Measurements from ENCODE around the gene SHFL.

SHFL gene

DNA sequence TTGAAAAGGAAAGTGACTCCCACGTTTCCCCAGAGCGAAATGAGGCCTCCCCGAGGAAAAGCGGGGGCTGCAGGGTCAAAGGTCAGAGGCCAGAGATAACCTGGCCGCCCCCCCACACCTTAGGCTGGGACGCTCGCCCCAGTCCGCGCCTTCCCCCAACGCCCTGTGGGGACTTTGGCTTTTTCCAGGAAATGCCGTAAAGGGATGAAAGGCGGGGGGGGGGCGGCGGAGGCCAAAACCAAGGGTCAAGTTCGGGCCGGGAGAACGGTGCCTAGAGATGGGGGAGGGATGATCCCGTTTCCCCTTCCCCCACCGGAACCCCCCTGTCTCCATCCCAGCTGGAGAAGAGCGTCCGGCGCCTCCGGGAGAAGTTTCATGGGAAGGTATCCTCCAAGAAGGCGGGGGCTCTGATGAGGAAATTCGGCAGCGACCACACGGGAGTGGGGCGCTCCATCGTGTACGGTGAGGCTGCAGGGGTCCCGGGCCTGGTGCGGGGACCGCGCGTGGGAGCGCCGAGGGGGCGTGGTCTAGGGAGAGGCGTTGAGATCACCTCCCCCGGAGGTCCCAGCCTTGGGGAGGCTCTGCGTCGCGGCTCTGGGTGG lies 575 bp downstream of the SHFL start:
- FAIRE-seq (no peak), DNase-seq (ENCODE audit: insufficient read length, low spot score) (no peak)

DNA sequence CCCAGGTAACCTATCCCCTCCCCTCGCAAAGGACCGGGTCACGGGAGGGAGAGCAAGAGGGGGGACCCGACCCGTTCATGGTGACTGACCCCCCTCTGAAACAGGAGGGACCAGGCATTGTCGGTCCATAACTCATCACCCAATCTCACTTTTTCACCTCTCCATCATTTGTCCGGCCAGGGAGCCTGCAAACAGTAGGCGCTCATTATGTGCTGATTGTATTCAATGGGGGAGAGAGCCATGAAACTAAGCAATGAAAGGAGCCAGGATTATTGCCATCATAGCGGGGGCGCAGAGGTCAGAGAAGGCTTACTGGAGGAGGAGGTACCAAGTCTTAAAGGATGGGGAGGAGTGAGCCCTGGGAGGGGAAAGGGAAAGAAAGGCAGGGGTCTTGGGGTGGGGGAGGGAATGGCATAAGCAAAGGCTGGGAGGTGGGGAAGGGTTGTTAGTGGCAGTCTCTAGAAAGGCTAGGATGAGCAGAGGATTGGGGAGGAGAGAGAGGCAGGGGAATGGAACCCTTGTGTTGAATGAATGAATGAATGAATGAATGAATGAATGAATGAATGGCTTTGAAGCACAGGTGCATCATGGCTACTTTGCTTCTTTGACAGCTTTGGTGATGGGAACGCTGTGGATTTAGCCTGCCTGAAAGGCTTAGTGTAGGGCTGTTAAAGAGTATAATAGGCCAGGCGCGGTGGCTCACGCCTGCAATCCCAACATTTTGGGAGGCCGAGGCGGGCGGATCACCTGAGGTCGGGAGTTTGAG lies 1.4 kb downstream of the SHFL start:
- DNase-seq (ENCODE audit: insufficient read length, low spot score), result no peak
- FAIRE-seq, result no peak

DNA sequence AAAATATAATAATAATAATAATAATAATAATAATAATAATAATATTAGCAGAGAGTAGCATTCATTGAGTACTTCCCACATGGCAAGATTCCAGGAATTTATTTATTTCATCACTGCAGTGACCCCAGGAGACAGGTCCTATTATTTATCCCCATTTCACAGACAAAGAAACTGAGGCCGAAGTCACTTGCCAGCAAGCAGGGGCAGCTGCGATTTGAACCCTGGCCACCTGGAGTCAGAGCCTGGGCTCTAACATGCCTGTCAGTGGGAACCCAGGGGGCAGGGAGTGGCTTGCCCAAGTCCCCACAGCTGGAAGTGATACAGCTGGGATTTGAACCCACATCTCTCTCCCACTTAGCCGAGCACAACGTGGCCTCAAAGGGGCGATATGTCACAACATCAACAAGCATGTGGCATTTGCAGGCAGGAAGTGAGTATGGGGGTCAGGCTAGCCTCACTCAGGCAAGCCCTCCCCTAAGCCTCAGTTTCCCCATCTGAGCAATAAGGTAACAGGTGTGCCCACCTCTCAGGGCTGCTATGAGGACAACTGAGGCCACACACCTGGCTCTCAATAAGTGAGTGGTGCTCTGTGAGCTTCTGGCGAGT lies 2.9 kb downstream of the SHFL start:
- FAIRE-seq (no peak), DNase-seq (ENCODE audit: insufficient read length, low spot score) (no peak)

DNA sequence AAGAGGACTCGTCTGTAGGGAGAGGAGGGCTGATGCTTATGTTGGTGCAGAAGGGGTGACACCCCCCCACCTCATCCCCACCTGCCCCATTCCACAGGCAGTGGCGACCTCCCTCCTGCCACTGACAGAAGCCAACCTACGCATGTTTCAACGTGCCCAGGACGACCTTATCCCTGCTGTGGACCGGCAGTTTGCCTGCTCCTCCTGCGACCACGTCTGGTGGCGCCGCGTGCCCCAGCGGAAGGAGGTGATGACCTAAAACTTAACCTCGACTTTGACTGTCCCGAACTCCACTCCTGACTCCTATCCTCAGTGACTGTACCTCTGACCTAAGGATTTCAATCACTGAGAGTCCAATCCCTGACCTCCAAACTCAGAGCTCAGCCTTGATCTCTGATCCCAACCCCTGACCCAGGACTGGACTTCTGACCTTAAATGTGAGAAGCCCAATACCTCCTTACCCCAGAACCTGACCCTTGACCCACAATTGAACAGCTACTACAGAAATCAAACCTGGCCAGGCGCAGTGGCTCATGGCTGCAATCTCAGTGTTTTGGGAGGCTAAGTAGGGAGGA lies 3.8 kb downstream of the SHFL start:
- no peak for DNase-seq (ENCODE audit: insufficient read length, low spot score)
- no peak for FAIRE-seq

DNA sequence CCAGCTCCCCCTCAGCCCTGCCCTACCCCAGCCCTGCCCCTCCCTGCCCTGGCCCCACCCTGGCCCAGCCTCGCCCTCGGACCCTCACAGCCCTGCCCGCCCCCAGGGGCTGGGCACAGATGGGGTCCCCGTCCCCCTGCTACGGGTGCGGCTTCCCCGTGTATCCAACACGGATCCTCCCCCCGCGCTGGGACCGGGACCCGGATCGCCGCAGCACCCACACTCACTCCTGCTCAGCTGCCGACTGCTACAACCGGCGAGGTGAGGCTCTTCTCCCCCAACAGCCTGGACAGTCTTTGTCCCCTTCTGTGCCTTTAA lies 5.2 kb downstream of the SHFL start:
- FAIRE-seq, result no peak

DNA sequence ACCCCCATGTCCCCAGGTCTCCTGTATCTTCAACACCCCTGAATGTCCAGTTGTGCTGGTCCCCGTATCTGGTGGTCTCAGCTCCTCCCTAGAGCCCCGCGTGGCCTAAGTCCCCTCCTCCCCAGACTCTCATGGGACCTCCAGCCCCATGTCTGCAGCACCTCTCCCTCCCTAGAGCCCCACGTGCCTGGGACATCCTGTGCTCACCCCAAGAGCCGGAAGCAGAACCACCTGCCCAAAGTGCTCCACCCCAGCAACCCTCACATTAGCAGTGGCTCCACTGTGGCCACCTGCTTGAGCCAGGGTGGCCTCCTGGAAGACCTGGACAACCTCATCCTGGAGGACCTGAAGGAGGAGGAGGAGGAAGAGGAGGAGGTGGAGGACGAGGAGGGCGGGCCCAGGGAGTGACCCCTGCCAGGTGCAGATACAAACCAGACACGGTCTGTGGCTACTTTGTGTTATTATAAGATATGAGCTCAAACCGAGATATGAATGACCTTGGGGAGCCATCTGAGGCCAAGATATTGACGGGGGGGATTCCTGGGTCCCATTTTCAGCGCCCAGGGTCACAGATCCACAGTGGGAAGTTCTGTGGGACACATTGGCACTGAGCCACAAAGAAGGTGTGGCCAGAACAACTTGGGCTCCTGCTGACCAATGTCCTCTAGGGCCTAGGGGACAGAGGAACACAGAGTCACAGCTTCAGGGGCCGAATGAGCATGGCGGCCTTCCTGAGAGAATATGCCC lies 6.0 kb downstream of the SHFL start:
- DNase-seq (ENCODE audit: insufficient read length, low spot score) (no peak), FAIRE-seq (no peak)

More for the DNA sequence above, 5.2 kb downstream of the SHFL start:
- no peak for DNase-seq (ENCODE audit: insufficient read length, low spot score)

DNA sequence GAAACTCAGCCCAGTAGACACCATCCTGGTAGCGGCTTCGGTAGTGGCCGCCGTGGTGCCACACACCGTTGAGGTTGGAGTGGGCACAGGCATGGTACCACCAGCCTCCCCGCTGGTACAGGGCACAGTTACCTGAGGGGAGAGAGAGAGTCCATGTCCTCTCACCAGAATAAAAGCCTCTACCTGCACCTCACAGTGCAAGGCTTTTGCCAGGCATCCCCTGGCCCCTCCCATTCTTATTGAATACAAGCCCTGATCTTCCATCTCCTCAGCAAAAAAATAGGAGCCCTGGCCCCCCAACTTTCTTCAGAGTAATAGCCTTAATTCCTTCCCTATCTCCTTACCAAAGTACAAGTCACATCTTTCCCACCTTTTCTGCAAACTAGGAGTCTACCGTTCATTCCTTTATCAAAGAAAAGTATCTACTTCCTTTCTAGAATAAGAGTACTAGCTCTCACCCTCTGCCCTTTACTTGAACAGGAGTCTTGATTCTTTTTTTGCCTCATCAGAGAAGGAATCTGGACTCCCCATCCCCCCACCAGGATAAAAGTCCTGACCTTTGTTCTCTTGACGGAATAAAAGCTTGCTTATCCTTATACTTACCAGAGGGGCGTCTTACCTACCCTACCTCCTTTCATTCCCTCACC lies 6.7 kb downstream of the SHFL start:
- FAIRE-seq (no peak), DNase-seq (ENCODE audit: insufficient read length, low spot score) (no peak)

DNA sequence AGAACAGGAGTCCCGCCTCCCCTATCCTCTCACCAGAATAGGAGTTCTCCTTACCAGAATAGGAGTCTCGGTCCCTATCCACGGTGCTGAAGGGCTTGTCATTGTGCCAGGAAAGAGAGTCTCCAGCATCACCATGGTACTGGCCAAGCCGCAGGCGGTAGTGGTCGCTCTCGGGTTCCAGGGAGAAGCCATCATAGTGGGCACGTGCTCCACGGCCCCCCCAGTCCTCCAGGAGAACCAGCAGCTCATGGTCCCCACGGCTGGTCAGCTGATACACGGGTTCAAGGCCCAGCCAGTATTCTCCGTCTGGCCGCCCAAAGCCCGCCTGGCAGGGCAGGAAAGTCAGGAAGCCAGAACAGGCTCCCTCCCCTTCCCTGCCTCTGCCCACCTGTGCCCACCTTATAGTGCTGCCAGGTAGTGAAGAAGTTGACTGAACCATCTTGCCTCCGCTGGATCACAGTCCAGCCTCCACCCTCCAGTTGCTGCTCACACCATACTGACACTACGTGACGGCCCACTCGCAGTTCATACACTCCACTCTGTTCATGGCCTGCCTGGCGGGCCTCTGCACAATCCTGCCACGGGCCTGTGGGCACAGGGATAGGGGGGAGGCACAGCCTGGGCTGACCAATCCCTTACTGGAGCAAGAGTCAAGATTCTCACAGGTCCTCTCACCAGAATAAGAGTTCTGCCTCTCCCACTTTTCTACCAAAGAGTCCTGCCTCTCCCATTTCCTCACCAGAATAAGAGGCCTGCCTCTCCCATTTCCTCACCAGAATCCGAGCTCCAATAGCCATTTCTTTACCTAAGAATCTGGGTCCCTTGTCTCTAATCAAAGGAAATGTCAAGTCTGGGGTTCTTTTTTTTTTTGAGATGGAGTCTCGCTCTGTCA lies 7.4 kb downstream of the SHFL start:
- no peak for FAIRE-seq
- DNase-seq (ENCODE audit: insufficient read length, low spot score), result no peak

DNA sequence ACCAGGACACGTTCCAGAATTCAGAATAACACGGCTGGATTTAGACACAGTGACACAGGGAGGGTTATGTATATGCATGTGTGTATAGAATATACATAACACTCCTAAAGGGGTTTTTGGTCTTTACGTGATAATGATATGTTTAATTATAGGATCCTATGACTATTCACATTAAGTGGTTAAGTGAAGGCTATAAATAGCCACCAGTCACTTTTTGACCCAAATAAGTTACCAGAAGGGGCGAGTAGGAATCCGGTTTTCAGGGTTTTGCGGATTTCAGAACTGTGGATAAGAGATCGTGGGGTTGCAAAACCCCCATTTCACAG lies 9.5 kb downstream of the SHFL start:
- no peak for DNase-seq (ENCODE audit: insufficient read length, low spot score)
- no peak for FAIRE-seq

DNA sequence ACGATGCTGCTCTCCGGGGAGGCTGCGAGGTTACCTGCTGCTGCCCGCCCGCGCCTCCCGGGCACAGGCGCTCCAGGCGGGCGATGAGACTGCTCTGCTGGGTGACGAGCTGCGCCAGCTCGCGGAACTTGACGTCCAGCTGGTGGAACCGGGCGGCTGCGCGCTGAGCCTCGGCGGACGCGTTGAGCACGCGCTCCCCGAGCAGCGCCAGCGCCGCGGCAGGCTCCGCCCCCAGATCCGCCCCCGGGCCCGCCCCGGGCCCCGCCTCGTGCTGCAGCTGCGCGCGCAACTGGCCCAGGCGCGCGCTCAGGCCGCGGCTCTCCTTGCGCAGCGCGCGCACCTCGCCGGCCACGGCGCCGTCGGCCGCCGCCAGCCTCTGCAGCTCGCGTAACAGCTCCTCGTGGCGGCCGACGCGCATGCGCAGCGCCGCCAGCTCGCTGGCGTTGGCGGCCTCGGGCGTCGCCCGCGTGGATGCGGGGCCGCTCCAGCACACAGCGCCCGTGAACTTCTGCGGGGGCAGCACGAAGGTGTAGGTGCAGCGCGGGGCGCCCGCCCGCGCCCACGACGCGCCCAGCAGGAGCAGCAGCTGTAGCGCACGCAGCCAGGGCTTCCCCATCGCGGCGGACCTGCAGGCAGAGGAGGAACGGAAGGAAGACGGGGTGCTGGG lies 10.0 kb downstream of the SHFL start:
- DNase-seq (ENCODE audit: insufficient read length, low spot score) (peak; percentile 94), FAIRE-seq (peak; percentile 87)

DNA sequence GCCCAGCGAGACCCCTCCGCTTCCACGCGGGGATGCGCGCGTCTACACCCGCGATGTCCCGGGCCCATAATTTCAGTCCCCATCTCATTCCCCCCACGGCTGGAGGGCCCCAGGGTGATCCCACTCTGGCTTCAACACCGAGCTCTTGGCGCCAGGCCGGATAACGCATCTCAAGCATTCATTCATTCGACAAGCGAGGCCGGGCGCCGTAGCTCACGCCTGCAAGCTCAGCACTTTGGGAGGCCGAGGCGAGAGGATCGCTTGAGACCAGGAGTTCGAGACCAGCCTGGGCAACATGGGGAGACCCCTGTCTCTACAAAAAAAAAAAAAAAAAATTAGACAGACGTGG lies 10.5 kb downstream of the SHFL start:
- DNase-seq (ENCODE audit: insufficient read length, low spot score) (no peak), FAIRE-seq (no peak)

DNA sequence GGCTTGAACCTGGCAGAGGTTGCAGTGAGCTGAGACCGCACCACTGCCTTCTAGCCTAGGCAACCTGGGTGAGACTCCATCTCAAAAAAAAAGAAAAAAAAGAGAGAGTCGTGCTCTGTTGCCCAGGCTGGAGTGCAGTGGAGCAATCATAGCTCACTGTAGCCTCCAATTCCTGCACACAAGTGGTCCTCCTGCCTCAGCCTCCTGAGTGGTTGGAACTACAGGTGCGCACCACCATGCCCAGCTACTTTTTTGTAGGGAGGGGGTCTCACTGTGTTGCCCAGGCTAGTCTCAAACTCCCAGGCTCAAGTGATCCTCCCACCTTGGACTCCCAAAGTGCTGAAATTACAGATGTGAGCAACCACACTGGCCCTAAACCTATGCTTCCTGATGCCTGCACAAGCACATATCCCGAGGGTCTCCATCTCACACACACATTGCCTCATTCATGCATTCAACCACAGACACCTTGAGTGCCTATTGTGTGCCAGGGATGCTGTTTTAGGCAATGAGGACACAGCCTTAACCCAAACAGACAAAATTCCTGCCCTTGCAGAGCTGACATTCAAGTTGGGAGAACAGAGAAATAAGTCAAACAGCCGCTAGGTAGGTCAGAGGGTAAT lies 14.2 kb downstream of the SHFL start:
- FAIRE-seq (peak; percentile 70), DNase-seq (ENCODE audit: insufficient read length, low spot score) (no peak)

DNA sequence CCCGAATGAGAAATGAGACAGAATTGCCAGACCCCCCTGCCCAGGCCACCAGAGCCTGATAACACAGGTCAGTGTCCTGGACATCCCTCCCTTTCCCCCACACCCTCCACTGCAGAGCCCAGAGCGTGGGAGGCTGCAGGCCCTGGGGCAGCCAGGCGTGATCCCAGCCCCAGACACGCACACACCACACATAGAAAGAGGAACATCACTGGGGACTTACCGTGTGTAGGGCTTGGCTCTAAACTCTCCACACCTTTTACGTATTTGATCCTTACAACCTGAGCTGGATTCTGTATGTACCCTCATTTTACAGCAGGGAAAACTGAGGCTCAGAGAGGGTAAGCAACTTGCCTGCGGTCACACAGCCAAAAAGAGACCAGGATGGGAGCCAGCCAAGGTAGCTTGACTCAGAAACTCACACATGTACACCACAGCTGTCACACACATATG lies 16.7 kb downstream of the SHFL start:
- DNase-seq (ENCODE audit: insufficient read length, low spot score) (no peak), FAIRE-seq (peak; percentile 95)

DNA sequence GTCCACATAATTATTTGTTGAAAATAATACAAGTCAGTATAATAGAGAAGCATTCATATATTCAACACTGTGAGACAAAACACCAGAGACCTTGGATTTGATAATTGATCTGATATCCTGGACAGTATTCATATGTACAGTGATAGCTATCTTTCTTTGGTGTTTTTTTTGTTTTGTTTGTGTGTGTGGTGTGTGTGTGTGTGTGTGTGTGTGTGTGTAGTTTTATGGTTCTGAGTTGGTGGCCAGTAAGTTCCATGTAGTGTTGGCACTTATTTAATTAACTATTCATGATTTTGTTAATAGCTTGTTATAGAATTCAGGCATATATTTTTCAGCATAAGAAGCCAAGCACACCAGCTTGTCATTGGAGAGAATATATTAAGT lies 18.0 kb downstream of the SHFL start:
- DNase-seq (ENCODE audit: insufficient read length, low spot score), result no peak
- FAIRE-seq, result no peak

DNA sequence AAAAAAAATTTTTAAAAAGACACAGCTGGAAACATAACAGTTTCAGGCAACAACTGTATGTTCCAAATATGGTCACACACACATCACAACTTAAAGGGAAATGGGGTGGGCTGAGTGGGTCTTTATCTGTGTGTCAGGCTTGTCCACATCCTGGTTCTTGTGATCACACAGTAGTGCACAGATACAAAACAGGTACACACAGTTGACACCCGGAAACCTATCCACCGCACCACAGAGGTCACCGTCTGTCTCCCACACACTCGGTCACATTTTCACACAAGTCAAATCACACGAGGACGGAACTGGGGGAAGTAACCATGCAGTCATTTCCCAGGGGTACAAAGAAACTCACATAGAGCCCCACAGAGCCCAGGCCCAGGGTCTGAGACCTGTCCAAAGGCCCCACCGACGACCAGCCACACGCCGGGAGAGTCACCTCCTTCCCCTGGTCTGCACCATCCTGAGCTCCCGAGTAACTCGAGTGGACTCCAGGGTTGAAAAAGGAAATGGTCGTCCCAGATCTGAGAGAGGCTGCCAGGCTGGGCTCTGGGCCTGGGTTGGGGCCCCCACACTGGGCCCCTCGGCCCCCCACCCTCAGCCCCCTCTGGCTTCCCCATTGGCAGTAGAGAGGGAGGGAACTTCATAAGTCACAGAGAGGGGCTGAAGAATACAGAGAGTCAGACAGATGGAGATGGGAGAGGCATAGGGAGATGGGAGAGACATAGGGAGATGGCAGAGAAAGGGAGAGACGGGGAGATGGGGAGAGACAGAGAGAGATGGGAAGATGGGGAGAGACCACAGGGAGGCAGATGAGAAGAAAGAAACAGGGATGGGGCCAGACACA lies 18.8 kb downstream of the SHFL start:
- FAIRE-seq (no peak), DNase-seq (ENCODE audit: insufficient read length, low spot score) (no peak)

DNA sequence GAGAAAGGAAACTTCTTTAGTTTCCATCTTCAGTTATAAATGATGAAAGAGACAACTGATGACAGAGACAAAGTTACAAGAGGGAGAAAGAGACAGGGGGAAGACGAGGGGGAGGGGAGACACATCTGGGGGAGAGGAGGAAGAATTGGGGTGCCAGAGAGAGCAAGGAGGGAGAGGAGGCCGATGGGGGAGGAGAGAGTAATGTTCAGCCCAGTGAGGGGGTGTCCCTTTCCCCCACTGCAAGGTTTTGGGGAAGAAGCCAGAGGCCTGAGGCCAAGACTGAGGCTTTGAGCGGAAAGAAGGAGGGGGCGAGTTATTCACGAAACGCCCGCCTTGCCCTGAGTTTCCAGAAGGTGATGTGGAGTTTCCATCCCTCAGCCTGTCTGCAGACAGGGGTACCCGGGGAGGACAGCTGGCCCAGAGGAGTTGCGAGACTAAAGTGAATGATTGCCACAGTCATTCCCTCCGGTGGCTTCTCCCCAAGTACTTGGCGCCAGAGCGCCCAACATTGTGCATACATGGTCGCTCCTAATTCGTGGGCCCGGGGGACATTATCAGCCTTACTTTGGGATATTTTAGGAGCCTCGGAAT lies 19.5 kb downstream of the SHFL start:
- FAIRE-seq, result no peak

DNA sequence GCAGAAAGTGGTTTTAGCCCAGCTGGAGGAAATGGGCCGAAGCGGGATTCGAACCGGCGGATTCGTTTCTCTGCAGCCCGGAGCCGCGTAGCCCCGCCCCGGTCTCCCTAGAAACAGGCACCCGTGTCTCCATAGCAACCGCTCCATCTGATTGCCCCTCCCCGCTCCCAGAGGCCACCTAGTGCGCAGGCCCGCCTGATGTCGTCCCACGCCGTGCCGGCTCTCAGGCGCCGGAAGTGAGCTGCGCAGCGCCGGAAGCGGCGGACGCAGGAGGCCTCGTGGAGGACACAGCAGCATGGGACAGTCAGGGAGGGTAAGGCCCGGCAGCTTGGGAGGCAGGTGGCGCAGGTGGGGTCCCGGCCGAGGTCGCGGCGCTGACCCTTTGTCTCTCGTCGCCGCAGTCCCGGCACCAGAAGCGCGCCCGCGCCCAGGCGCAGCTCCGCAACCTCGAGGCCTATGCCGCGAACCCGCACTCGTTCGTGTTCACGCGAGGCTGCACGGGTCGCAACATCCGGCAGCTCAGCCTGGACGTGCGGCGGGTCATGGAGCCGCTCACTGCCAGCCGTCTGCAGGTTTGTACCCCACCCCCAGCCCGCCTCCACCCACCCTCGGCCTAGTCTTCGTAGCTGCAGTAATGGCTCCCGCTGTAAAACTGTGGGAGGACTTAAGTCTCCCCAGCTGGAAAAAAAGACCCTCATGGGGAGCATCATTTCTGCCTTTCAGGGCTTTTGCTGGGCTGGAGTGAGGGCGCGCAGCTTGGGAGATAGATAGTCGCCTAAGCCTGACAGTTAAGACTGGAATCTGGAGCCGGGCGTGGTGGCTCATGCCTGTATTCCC lies 20.2 kb downstream of the SHFL start, which contains the start of gene PPAN:
TSS of gene PPAN (plus strand) at position 263 of the 837 bp plus-strand sequence. CDS start at position 296, 33 bp downstream.
- DNase-seq (ENCODE audit: insufficient read length, low spot score), result peak; percentile 96
- FAIRE-seq, result peak; percentile 98

More for the DNA sequence above, 19.5 kb downstream of the SHFL start:
- DNase-seq (ENCODE audit: insufficient read length, low spot score), result no peak

All from GM19239 (cell line).